Astrocyte (in vitro differentiated cells and primary cell): ENCODE measurements around the gene CALCOCO1.

Experiments used
- CTCF ChIP-seq: IDR thresholded peaks from 2 replicates; pipeline ENCODE4 v1.5.1; 2011; ENCODE audit warnings: low read depth, mild to moderate bottlenecking, inconsistent platforms, low read length, moderate library complexity; ENCODE audit not compliant: insufficient read depth
- EZH2 ChIP-seq: IDR thresholded peaks from 2 replicates; pipeline ENCODE4 v1.6.1; 2012; ENCODE audit warnings: mild to moderate bottlenecking, low read length, inconsistent platforms; ENCODE audit not compliant: insufficient read depth

GRCh38 chr12:53719649-53720048 lies 7.6 kb downstream of the CALCOCO1 start:
- no peak for TF ChIP-seq CTCF
- TF ChIP-seq EZH2, result no peak
